Adrenal gland (tissue), 12 donors: Measurements from ENCODE around the gene CHST11. TPM values are rescaled to one million over a fixed set of nuclear protein-coding genes. Genes with fewer than 3 reads are reported as not detected.

Source experiments
- DNase-seq, 7 donors: peaks; one replicate each; pipeline ENCODE4 v3.0.0-alpha.2; 2019 to 2020
- H3K27ac ChIP-seq, 5 donors: fragments of 200-600 bp; sonication (generic) in 4 of 5; 1 replicate in 3 of 5; 2 replicates in 2 of 5; pipeline versions ENCODE4 v1.5.1 to v1.8.0; 2016 to 2020; ENCODE audit warnings: mild to moderate bottlenecking in 1 of 5
- H3K27me3 ChIP-seq: fragments of 200-600 bp; 2 replicates; pipeline ENCODE4 v1.8.0; 2021
- H3K36me3 ChIP-seq, 2 donors: fragments of 200-600 bp; replicated peaks in 1 of 2; 1 replicate in 1 of 2; 2 replicates in 1 of 2; pipeline versions ENCODE4 v1.5.1 to v1.8.0; 2018 to 2022
- H3K4me1 ChIP-seq, 2 donors: fragments of 200-600 bp; replicated peaks in 1 of 2; 1 replicate in 1 of 2; 2 replicates in 1 of 2; pipeline versions ENCODE4 v1.5.1 to v1.8.0; 2018 to 2021
- H3K4me3 ChIP-seq, 4 donors: fragments of 200-600 bp; sonication (generic) in 3 of 4; one replicate each; pipeline ENCODE4 v1.5.1; 2016 to 2018
- H3K9me3 ChIP-seq, 3 donors: fragments of 200-600 bp; sonication (generic) in 1 of 3; replicated peaks in 1 of 3; 1 replicate in 2 of 3; 2 replicates in 1 of 3; pipeline versions ENCODE4 v1.5.1 to v1.8.0; 2016 to 2021
- POLR2A ChIP-seq, 2 donors: fragments of 450-650 bp; IDR thresholded peaks; one replicate each; pipeline ENCODE4 v1.6.1; 2017; ENCODE audit warnings: antibody characterized with exemption in 2 of 2, mild to moderate bottlenecking in 2 of 2, moderate library complexity in 1 of 2
- WGBS, 4 donors: extraction: QIAGEN DNeasy Blood & Tissue Kit in 2 of 4; methylation state at CpG; one replicate each; pipeline versions ENCODE4 v1.1.5 to v1.1.7; 2013 to 2017; 5-methylcytosine and 5-hydroxymethylcytosine counted together
- intact Hi-C, 2 donors: fragments of 100-400 bp; cut with DNase I; formaldehyde crosslinking; loops; one replicate each; pipeline versions ENCODE4 v1.14.1 to v1.15.0; 2022 to 2023
- polyA plus RNA-seq, 3 donors: library from polyadenylated mRNA; stranded (reverse); fragments of 200-250 nt in 2 of 3; fragments of 350-450 nt in 1 of 3; fragmentation: Illumina TruSeq in 1 of 3; extraction: RNeasy Lipid Tissue Mini Kit (QIAGEN cat#74804) in 1 of 3; gene quantifications; one replicate each; pipeline ENCODE4 v1.2.3, GENCODE V29; 2013 to 2014
- total RNA-seq, 9 donors: library from RNA; depleted of rRNA in 4 of 9; stranded (reverse); fragments of >200 nt in 4 of 9; fragments of 120-200 nt in 1 of 9; fragmentation: NEBNext Ultra II Directional in 1 of 9; extraction: Animal tissue kit (Norgen Biotek cat#: 25700) in 1 of 9; gene quantifications; one replicate each; pipeline versions ENCODE4 v1.1.0 to v1.2.4, GENCODE V29; 2013 to 2023
- TF ChIP-seq, protein P1 (sequence below), 6 experiments: fragments of 450-650 bp in 4 of 6; fragments of 200-600 bp in 2 of 6; sonication (generic) in 1 of 6; IDR thresholded peaks; 1 replicate in 5 of 6; 2 replicates in 1 of 6; pipeline versions ENCODE4 v1.5.1 to v1.8.0; 2016 to 2021; ENCODE audit warnings: antibody characterized with exemption in 6 of 6, mild to moderate bottlenecking in 2 of 6, moderate library complexity in 1 of 6
- donor health status: healthy with polysubstance abuse.
- donor health status: Bipolar disorder and iron deficiency.
- donor health status: DM: yes; HTN: yes; CAD: no.
- donor health status: DM: no; HTN: no; CAD: no.
- donor health status: DM: no; HTN: no; CAD: no.
- donor health status: DM: yes; HTN: yes; CAD: no.

Gene CHST11
- total and polyA plus RNA-seq, 12 donors: 6.2 to 95.1 (median 29.8) TPM

GRCh38 chr12:104488374-104488773, 31.6 kb downstream of the CHST11 start:
- no peak for TF ChIP-seq POLR2A (IDR thresholded peaks at IDR 0.05)
- TF ChIP-seq, protein P1, sequence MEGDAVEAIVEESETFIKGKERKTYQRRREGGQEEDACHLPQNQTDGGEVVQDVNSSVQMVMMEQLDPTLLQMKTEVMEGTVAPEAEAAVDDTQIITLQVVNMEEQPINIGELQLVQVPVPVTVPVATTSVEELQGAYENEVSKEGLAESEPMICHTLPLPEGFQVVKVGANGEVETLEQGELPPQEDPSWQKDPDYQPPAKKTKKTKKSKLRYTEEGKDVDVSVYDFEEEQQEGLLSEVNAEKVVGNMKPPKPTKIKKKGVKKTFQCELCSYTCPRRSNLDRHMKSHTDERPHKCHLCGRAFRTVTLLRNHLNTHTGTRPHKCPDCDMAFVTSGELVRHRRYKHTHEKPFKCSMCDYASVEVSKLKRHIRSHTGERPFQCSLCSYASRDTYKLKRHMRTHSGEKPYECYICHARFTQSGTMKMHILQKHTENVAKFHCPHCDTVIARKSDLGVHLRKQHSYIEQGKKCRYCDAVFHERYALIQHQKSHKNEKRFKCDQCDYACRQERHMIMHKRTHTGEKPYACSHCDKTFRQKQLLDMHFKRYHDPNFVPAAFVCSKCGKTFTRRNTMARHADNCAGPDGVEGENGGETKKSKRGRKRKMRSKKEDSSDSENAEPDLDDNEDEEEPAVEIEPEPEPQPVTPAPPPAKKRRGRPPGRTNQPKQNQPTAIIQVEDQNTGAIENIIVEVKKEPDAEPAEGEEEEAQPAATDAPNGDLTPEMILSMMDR (IDR thresholded peaks at IDR 0.05): no peak
- DNase-seq: no peak
- no peaks in the 10 kb centered on the region for H3K27me3 ChIP-seq
- no peak overlapping the region for H3K4me3 ChIP-seq
- no peaks in the 10 kb centered on the region for H3K36me3 ChIP-seq
- no peak overlapping the region for H3K27ac ChIP-seq
- peaks cover 0 to 21% of the 10 kb centered on the region in 2 donors for H3K4me1 ChIP-seq
- no peaks in the 10 kb centered on the region for H3K9me3 ChIP-seq
- WGBS, 4 donors: 92 to 95% (median 94%) methylated on average over 13 of the region's 13 CpGs
- intact Hi-C loops: no loop called here

GRCh38 chr12:104490186-104490585, 33.4 kb downstream of the CHST11 start:
- intact Hi-C loops: no loop called here
- WGBS, 4 donors: 77 to 89% (median 84%) methylated on average over 4 of the region's 4 CpGs
- DNase-seq: no peak
- Histone ChIP-seq H3K27ac (no peak overlapping the region), H3K27me3 (no peaks in the 10 kb centered on the region), H3K9me3 (no peaks in the 10 kb centered on the region), H3K4me1 (peaks cover 0 to 25% of the 10 kb centered on the region in 2 donors), H3K4me3 (no peak overlapping the region), H3K36me3 (no peaks in the 10 kb centered on the region)
- no peak for TF ChIP-seq POLR2A (IDR thresholded peaks at IDR 0.05)
- TF ChIP-seq, protein P1 (IDR thresholded peaks at IDR 0.05): no peak

DNA sequence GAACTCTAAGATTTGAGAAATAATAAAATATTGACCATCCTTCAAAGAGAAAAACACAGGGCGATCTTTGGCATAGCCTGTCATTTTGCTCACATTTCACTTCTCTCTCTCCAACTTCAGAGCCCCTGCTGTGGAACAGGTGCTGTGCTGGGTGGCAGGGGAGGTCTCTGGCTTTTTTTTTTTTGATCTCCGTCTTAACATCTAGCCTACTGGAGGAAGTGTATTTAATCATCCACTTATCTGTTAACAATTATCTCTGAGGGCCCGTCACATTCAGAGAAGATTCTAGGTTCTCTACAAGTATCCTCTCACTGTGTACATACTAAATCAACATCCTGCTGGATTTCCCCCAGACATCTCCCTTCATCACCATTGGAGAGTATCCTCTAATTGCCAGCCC, 34.1 kb downstream of the CHST11 start:
- TF ChIP-seq POLR2A (IDR thresholded peaks at IDR 0.05): no peak
- TF ChIP-seq, protein P1 (IDR thresholded peaks at IDR 0.05): no peak
- Histone ChIP-seq H3K4me1 (peaks cover 0 to 19% of the 10 kb centered on the region in 2 donors), H3K9me3 (no peaks in the 10 kb centered on the region), H3K4me3 (no peak overlapping the region), H3K27me3 (no peaks in the 10 kb centered on the region), H3K27ac (no peak overlapping the region), H3K36me3 (no peaks in the 10 kb centered on the region)
- DNase-seq: no peak
- intact Hi-C loops: no loop called here
- WGBS, 4 donors: 77 to 85% (median 80%) methylated on average over 3 of the region's 3 CpGs

DNA sequence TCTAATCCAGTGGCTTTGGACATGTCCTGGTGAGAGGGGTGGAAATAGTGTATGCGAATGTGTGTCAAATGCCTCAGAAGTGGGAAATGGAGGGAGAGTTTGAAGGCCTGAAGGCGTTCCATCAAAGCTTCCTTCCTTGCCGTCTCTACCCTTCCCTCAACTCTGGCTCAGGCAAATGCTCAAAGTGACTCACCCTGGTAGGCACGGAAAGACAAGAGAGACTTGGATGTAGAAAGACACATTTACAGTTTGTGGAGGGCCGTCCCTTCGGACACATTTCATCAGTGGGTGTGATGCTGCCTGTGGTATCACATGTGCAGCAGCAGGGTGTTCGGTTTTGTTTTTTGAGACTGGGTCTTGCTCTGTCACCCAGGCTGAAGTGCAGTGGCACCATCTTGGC, 36.7 kb downstream of the CHST11 start:
- DNase-seq: no peak
- H3K4me3 ChIP-seq: no peak overlapping the region
- WGBS, 4 donors: 85 to 98% (median 88%) methylated on average over 7 of the region's 7 CpGs
- intact Hi-C loops: no loop called here
- peaks cover 0 to 4% of the 10 kb centered on the region in 2 donors for H3K4me1 ChIP-seq
- no peaks in the 10 kb centered on the region for H3K27me3 ChIP-seq
- no peaks in the 10 kb centered on the region for H3K36me3 ChIP-seq
- H3K9me3 ChIP-seq: no peaks in the 10 kb centered on the region
- TF ChIP-seq, protein P1 (IDR thresholded peaks at IDR 0.05): no peak
- no peak for TF ChIP-seq POLR2A (IDR thresholded peaks at IDR 0.05)
- no peak overlapping the region for H3K27ac ChIP-seq
